SK-N-MC (cell line): ENCODE results near the gene TEX48.

Experiments used
- EZH2 ChIP-seq: fragments of 200-600 bp; sonication (generic); IDR thresholded peaks from one replicate; pipeline ENCODE4 v1.6.1; 2017; ENCODE audit warnings: antibody characterized with exemption
- POLR2AphosphoS5 ChIP-seq: IDR thresholded peaks from 2 replicates; pipeline ENCODE4 v1.6.1; 2012; ENCODE audit warnings: mild to moderate bottlenecking, low read depth, low read length, borderline replicate concordance

DNA sequence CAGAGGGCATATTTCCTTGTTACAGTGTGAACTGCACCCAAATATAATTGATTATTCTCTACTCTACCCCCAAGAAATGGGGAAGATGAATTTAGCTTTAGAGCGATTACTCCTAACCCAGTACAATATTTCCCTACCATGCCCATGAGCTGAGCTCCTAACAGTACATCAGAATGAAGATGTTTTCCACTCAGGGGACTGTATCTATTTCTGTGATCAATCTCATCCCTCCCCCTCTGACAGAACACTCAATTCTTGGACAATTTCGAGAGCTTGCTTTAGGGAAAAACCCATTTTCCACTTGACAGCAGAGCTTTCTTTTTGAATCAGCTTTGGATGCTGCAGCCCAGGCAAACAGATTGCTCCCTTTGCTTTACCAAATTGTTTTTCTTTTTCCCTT is 24.7 kb upstream of the TEX48 start:
- no peak for TF ChIP-seq EZH2
- no peak for TF ChIP-seq POLR2AphosphoS5
